NCI-H1436 (cell line): ENCODE results near the gene CYP24A1.

Experiments
- DNase-seq: peaks from one replicate; lab custom pipeline; 2025; lab: John Stamatoyannopoulos, UW

CYP24A1 gene

GRCh38 chr20:54112221-54112884, 61.4 kb downstream of the CYP24A1 start:
- DNase-seq: no peak

GRCh38 chr20:54111460-54111859, 62.3 kb downstream of the CYP24A1 start:
- no peak for DNase-seq

- DNase-seq: no peak
These were observed 63.3 kb downstream of the CYP24A1 start for GRCh38 chr20:54110457-54110856.

- DNase-seq: no peak
These were observed 63.7 kb downstream of the CYP24A1 start for GRCh38 chr20:54110041-54110440.

GRCh38 chr20:54108817-54109216, 65.0 kb downstream of the CYP24A1 start:
- no peak for DNase-seq

- no peak for DNase-seq
These were observed 65.5 kb downstream of the CYP24A1 start for GRCh38 chr20:54108326-54108642.

GRCh38 chr20:54107600-54108325, 66.0 kb downstream of the CYP24A1 start:
- no peak for DNase-seq

GRCh38 chr20:54107181-54107580, 66.6 kb downstream of the CYP24A1 start:
- no peak for DNase-seq

GRCh38 chr20:54106162-54106561, 67.6 kb downstream of the CYP24A1 start:
- no peak for DNase-seq

- DNase-seq: no peak
These were observed 68.1 kb downstream of the CYP24A1 start for GRCh38 chr20:54105653-54106052.

- DNase-seq: no peak
These were observed 69.0 kb downstream of the CYP24A1 start for GRCh38 chr20:54104781-54105180.

GRCh38 chr20:54103762-54104600, 69.8 kb downstream of the CYP24A1 start:
- DNase-seq: no peak
